GM19099 (cell line): ENCODE measurements around the gene ADSL.

Source experiments
- POLR2A ChIP-seq: IDR thresholded peaks from 3 replicates; pipeline ENCODE4 v1.6.1; 2011; ENCODE audit warnings: low read depth; ENCODE audit not compliant: insufficient read length; ENCODE audit errors: extremely low read depth

The ADSL gene

GRCh38 chr22:40346185-40347118 is at the start of gene ADSL:
Gene ADSL (plus strand): TSS chr22:40346500. CDS start chr22:40346559, 59 bp downstream.
- TF ChIP-seq POLR2A = no peak

GRCh38 chr22:40300316-40300715 is 46.0 kb upstream of the ADSL start:
- TF ChIP-seq POLR2A = no peak

GRCh38 chr22:40300884-40301672 is 45.2 kb upstream of the ADSL start:
- no peak for TF ChIP-seq POLR2A

- no peak for TF ChIP-seq POLR2A
These were observed 44.2 kb upstream of the ADSL start for GRCh38 chr22:40302149-40302548.

- TF ChIP-seq POLR2A = no peak
These were observed 40.7 kb upstream of the ADSL start for GRCh38 chr22:40305625-40306024.

- no peak for TF ChIP-seq POLR2A
These were observed 37.2 kb upstream of the ADSL start for GRCh38 chr22:40308999-40309573.

- TF ChIP-seq POLR2A = no peak
These were observed 36.7 kb upstream of the ADSL start for GRCh38 chr22:40309631-40310030.

- TF ChIP-seq POLR2A = no peak
These were observed 36.1 kb upstream of the ADSL start for GRCh38 chr22:40310081-40310767.

- TF ChIP-seq POLR2A = no peak
These were observed 35.6 kb upstream of the ADSL start for GRCh38 chr22:40310768-40311120.

- no peak for TF ChIP-seq POLR2A
These were observed 34.2 kb upstream of the ADSL start for GRCh38 chr22:40312050-40312449.

- no peak for TF ChIP-seq POLR2A
These were observed 33.3 kb upstream of the ADSL start for GRCh38 chr22:40313007-40313406.

GRCh38 chr22:40314041-40314440 is 32.3 kb upstream of the ADSL start:
- no peak for TF ChIP-seq POLR2A

GRCh38 chr22:40320687-40321086 is 25.6 kb upstream of the ADSL start:
- no peak for TF ChIP-seq POLR2A

GRCh38 chr22:40322021-40322420 is 24.3 kb upstream of the ADSL start:
- TF ChIP-seq POLR2A = no peak
